CD4-positive, alpha-beta T cell (primary cell): ENCODE results near the gene MAPK14. TPM values are rescaled to one million over a fixed set of nuclear protein-coding genes. Genes with fewer than 3 reads are reported as not detected.
A peak's percentile ranks its signal among the peaks of the same experiment; 100 is the strongest.

Experiments
- ATAC-seq: fragments of 200-7000 bp; cut with Tn5 transposase; one replicate; pipeline ENCODE4 v1.10.0; 2022; ENCODE audit warnings: mild to moderate bottlenecking; ENCODE audit not compliant: poor library complexity
- CTCF ChIA-PET: fragments of 350-600 bp; sonication (Branson Sonifier 250); formaldehyde crosslinking; loops from one replicate; lab custom pipeline; 2021; ENCODE audit warnings: antibody characterized with exemption, inconsistent platforms; lab: Charles Lee
- POLR2A ChIA-PET: fragments of 350-600 bp; sonication (Branson Sonifier 250); formaldehyde crosslinking; loops from one replicate; lab custom pipeline; 2021; ENCODE audit warnings: antibody characterized with exemption, inconsistent platforms; lab: Charles Lee
- DNase-seq, 14 experiments: peaks; one replicate each; pipeline ENCODE4 v3.0.0-alpha.2; 2013 to 2020; ENCODE audit warnings: mixed read lengths in 2 of 14
- H3K27ac ChIP-seq, 2 donors: one replicate each; pipeline versions ENCODE4 v1.5.1 to v1.7.0; 2013; ENCODE audit warnings: low read length in 2 of 2, low read depth in 1 of 2, mild to moderate bottlenecking in 1 of 2
- H3K27me3 ChIP-seq, 2 experiments: 1 replicate in 1 of 2; 2 replicates in 1 of 2; pipeline versions ENCODE4 v1.6.1 to v1.7.0; 2013; ENCODE audit warnings: low read length in 2 of 2, control low read depth in 1 of 2, mild to moderate bottlenecking in 1 of 2, moderate library complexity in 1 of 2; ENCODE audit not compliant: insufficient read depth in 2 of 2, control insufficient read depth in 1 of 2
- H3K36me3 ChIP-seq: one replicate; pipeline ENCODE4 v1.6.1; 2013; ENCODE audit warnings: low read length, control low read depth; ENCODE audit not compliant: insufficient read depth
- H3K4me1 ChIP-seq: one replicate; pipeline ENCODE4 v1.6.1; 2013; ENCODE audit warnings: low read length, control low read depth; ENCODE audit not compliant: insufficient read depth
- H3K4me3 ChIP-seq: one replicate; pipeline ENCODE4 v1.5.1; 2013; ENCODE audit warnings: mild to moderate bottlenecking, low read length, moderate library complexity
- H3K9me3 ChIP-seq, 2 experiments: 1 replicate in 1 of 2; 2 replicates in 1 of 2; pipeline versions ENCODE4 v1.6.1 to v1.7.0; 2013; ENCODE audit warnings: low read length in 2 of 2, mild to moderate bottlenecking in 2 of 2, control low read depth in 1 of 2, moderate library complexity in 1 of 2; ENCODE audit not compliant: control insufficient read depth in 1 of 2, insufficient read depth in 1 of 2
- H3K27ac Mint-ChIP-seq: one replicate; pipeline ENCODE4 v1.8.0; 2020; ENCODE audit warnings: mixed read lengths
- H3K27me3 Mint-ChIP-seq: one replicate; pipeline ENCODE4 v1.8.0; 2021; ENCODE audit warnings: mixed read lengths
- H3K36me3 Mint-ChIP-seq: one replicate; pipeline ENCODE4 v1.8.0; 2021; ENCODE audit warnings: low read depth, mixed read lengths
- H3K4me1 Mint-ChIP-seq: one replicate; pipeline ENCODE4 v1.8.0; 2021; ENCODE audit warnings: low read depth, mixed read lengths
- H3K4me3 Mint-ChIP-seq: one replicate; pipeline ENCODE4 v1.8.0; 2020; ENCODE audit warnings: mild to moderate bottlenecking, mixed read lengths
- H3K9me3 Mint-ChIP-seq: one replicate; pipeline ENCODE4 v1.8.0; 2020; ENCODE audit warnings: mixed read lengths
- CTCF ChIP-seq: fragments of 200-600 bp; IDR thresholded peaks from one replicate; pipeline ENCODE4 v1.8.0; 2022; ENCODE audit warnings: antibody characterized with exemption, mild to moderate bottlenecking
- intact Hi-C, 2 experiments: fragments of 100-400 bp; cut with DNase I in 1 of 2; cut with micrococcal nuclease in 1 of 2; formaldehyde crosslinking; loops; one replicate each; pipeline versions ENCODE4 v1.15.1 to v1.9.0; 2023 to 2025; cut with DNase I, micrococcal nuclease
- total RNA-seq, 174 experiments: library from RNA in 2 of 174; stranded (reverse) in 2 of 174; gene quantifications; one replicate each; pipeline ENCODE4 v1.2.3 and lab custom pipeline; 2021 to 2026

The MAPK14 gene
- total RNA-seq, 2 experiments from 2014 or later, result 42.6 to 42.8 TPM

GRCh38 chr6:36113049-36113448 is 85.4 kb downstream of the MAPK14 start:
- H3K27ac ChIP-seq, result peak overlapping the region in 1 of 2 donors; percentile 32
- H3K9me3 ChIP-seq, result no peaks in the 10 kb centered on the region
- CTCF ChIA-PET, result no interaction called here
- H3K4me1 Mint-ChIP-seq, result peaks cover 78% of the 10 kb centered on the region
- no peaks in the 10 kb centered on the region for H3K9me3 Mint-ChIP-seq
- DNase-seq (no peak), ATAC-seq (no peak)
- H3K4me3 Mint-ChIP-seq, result peak overlapping the region; percentile 23
- peaks cover 69% of the 10 kb centered on the region for H3K4me1 ChIP-seq
- intact Hi-C loops, result no loop called here
- POLR2A ChIA-PET, result no interaction called here
- H3K27me3 ChIP-seq, result no peaks in the 10 kb centered on the region
- H3K36me3 ChIP-seq, result peaks cover 24% of the 10 kb centered on the region
- H3K27ac Mint-ChIP-seq, result peak overlapping the region; percentile 97
- peaks cover 34% of the 10 kb centered on the region for H3K36me3 Mint-ChIP-seq
- no peak overlapping the region for H3K4me3 ChIP-seq
- TF ChIP-seq CTCF, result no peak
- no peaks in the 10 kb centered on the region for H3K27me3 Mint-ChIP-seq

GRCh38 chr6:36113703-36114102 is 86.1 kb downstream of the MAPK14 start:
- POLR2A ChIA-PET, result interaction anchor here (0.7 to 1.0 kb wide), 2 partner anchors 18 to 111 kb away, joined by 3 read pairs; no protein-coding TSS in a partner anchor
- peaks cover 78% of the 10 kb centered on the region for H3K4me1 Mint-ChIP-seq

GRCh38 chr6:36114798-36115408 is 87.3 kb downstream of the MAPK14 start:
- Mint-ChIP-seq H3K36me3 (peaks cover 17% of the 10 kb centered on the region), H3K27ac (peak overlapping the region; percentile 97), H3K4me1 (peaks cover 78% of the 10 kb centered on the region), H3K9me3 (no peaks in the 10 kb centered on the region), H3K27me3 (no peaks in the 10 kb centered on the region), H3K4me3 (peak overlapping the region; percentile 47)
- Histone ChIP-seq H3K27me3 (no peaks in the 10 kb centered on the region), H3K9me3 (no peaks in the 10 kb centered on the region), H3K4me3 (no peak overlapping the region), H3K4me1 (peaks cover 72% of the 10 kb centered on the region), H3K36me3 (peaks cover 15% of the 10 kb centered on the region), H3K27ac (peak overlapping the region; percentile 50 to 52)
- intact Hi-C loops, result no loop called here
- ATAC-seq (peak; percentile 13), DNase-seq (peak in 3 of 14 experiments; percentile 47 to 76 (median 52))
- ChIA-PET CTCF (interaction anchor here (0.6 to 1.8 kb wide), 2 partner anchors 22 to 187 kb away, joined by 4 to 6 read pairs; no protein-coding TSS in a partner anchor), POLR2A (interaction anchor here (0.7 to 1.2 kb wide), 3 partner anchors 10 to 17 kb away, joined by 3 to 4 read pairs (median 3); no protein-coding TSS in a partner anchor)
- TF ChIP-seq CTCF, result no peak

More at GRCh38 chr6:36113703-36114102, 86.1 kb downstream of the MAPK14 start:
- CTCF ChIA-PET, result no interaction called here
- no peaks in the 10 kb centered on the region for H3K27me3 ChIP-seq
- peak overlapping the region; percentile 97 for H3K27ac Mint-ChIP-seq
- H3K27me3 Mint-ChIP-seq, result no peaks in the 10 kb centered on the region
- no peak for TF ChIP-seq CTCF
- peaks cover 27% of the 10 kb centered on the region for H3K36me3 Mint-ChIP-seq
- H3K4me1 ChIP-seq, result peaks cover 69% of the 10 kb centered on the region
- no peaks in the 10 kb centered on the region for H3K9me3 ChIP-seq
- H3K4me3 Mint-ChIP-seq, result peak overlapping the region; percentile 23
- DNase-seq, result no peak
- H3K27ac ChIP-seq, result peak overlapping the region in 1 of 2 donors; percentile 50
- H3K4me3 ChIP-seq, result no peak overlapping the region
- intact Hi-C loops, result no loop called here
- H3K36me3 ChIP-seq, result peaks cover 17% of the 10 kb centered on the region
- no peak for ATAC-seq
- H3K9me3 Mint-ChIP-seq, result no peaks in the 10 kb centered on the region
